Heart left ventricle (tissue), 13 donors: Measurements from ENCODE around the gene SNCA.

Experiments used
- POLR2A ChIP-seq, 2 donors: fragments of 450-650 bp; IDR thresholded peaks; one replicate each; pipeline ENCODE4 v1.6.1; 2017; ENCODE audit warnings: antibody characterized with exemption in 2 of 2, mild to moderate bottlenecking in 2 of 2, moderate library complexity in 2 of 2
- TF ChIP-seq, protein P1 (sequence below), 12 donors: fragments of 200-600 bp; sonication (generic) in 4 of 12; IDR thresholded peaks; one replicate each; pipeline versions ENCODE4 v1.5.0 to v1.8.0; 2018 to 2022; ENCODE audit warnings: antibody characterized with exemption in 12 of 12, mild to moderate bottlenecking in 5 of 12
- donor health status: ischemic (EF 13 %, LVEDD 7.1; RV severe dilation, severe dysfunction).
- donor health status: DM: no; HTN: yes; CAD: no.
- donor health status: DM: no; HTN: no; CAD: no.
- donor health status: ischemic (EF 25% LVEDD 6.9; RV normal size, moderate dysfunction).
- donor health status: ischemic (EF 25% LVEDD 5.7; RV mildly dilated, moderate dysfunction).
- donor health status: ischemic (EF 35%, LVEDD 5.7; RV mildly dilated, moderate dysfunction).
- donor health status: nonischemic (EF 11% LVEDD 7.7; RV severe dilation, severe dysfunction).
- donor health status: DM: yes; HTN: yes; CAD: no.
- donor health status: PGD.
- donor health status: ischemic (EF 29% LVEDD 5.4; RV normal size, mild dysfunction).
- donor health status: nonischemic (EF 23%, LVEDD 6.1; RV moderate dilation, normal function).

DNA sequence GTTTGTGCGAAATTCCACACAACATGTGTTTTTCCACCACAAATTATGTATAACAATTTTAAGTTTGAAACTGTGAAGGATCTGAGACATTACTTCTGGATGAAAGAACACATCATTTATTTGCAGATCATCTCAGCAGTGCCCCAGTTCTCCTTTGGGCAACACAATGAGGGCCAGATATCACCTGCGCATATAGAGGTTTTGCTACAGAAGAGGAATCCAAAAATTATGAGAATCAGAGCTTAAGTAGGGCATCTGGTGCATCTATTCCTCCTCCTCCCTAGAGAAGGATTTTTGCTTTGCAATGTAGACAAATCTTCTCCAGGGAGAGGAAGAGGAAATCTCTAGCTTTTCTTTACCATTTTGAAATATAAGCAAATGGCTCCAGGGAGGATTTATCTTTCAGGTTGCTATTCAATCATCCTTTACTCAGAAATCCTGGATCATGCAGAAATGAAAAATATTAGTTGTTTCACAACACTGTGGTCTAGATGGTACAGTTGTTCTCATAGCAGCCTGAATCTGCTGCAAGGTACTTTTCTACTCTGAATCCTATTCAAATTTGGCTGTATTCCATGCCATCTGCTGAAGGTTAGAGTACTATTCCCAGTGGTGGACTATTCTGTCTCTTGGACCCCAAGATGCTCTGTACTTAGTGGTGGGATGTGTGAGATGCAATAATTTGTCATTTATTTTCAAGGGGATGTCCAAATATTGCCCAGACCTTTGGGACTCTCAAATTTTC, 132.1 kb downstream of the SNCA start:
- TF ChIP-seq POLR2A (IDR thresholded peaks at IDR 0.05) = no peak
- TF ChIP-seq, protein P1, sequence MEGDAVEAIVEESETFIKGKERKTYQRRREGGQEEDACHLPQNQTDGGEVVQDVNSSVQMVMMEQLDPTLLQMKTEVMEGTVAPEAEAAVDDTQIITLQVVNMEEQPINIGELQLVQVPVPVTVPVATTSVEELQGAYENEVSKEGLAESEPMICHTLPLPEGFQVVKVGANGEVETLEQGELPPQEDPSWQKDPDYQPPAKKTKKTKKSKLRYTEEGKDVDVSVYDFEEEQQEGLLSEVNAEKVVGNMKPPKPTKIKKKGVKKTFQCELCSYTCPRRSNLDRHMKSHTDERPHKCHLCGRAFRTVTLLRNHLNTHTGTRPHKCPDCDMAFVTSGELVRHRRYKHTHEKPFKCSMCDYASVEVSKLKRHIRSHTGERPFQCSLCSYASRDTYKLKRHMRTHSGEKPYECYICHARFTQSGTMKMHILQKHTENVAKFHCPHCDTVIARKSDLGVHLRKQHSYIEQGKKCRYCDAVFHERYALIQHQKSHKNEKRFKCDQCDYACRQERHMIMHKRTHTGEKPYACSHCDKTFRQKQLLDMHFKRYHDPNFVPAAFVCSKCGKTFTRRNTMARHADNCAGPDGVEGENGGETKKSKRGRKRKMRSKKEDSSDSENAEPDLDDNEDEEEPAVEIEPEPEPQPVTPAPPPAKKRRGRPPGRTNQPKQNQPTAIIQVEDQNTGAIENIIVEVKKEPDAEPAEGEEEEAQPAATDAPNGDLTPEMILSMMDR (IDR thresholded peaks at IDR 0.05) = no peak
